SK-N-SH (cell line): Measurements from ENCODE around the gene ECSCR. TPM values are rescaled to one million over a fixed set of nuclear protein-coding genes. Genes with fewer than 3 reads are reported as not detected.

Source experiments
- CTCF ChIA-PET: fragments of 300-600, 350-600 bp; formaldehyde crosslinking; extraction: SDS; loops from one replicate; lab custom pipeline; 2021; lab: Yijun Ruan, JAX
- POLR2A ChIA-PET: fragments of 350-600 bp; sonication (Branson Sonifier 250); formaldehyde crosslinking; extraction: SDS; loops from one replicate; lab custom pipeline; 2020; ENCODE audit warnings: antibody characterized with exemption, inconsistent platforms; lab: Yijun Ruan, JAX
- DNase-seq: peaks from one replicate; pipeline ENCODE4 v3.0.0; 2012
- H2AFZ ChIP-seq: fragments of 200-600 bp; sonication (generic); 2 replicates; pipeline ENCODE4 v1.8.1; 2016; ENCODE audit warnings: antibody characterized with exemption, mild to moderate bottlenecking, low read depth
- H3F3A ChIP-seq: fragments of 200-600 bp; sonication (generic); replicated peaks from 2 replicates; pipeline ENCODE3; 2016; ENCODE audit warnings: antibody characterized with exemption, mild to moderate bottlenecking; ENCODE audit not compliant: insufficient read depth
- H3K27ac ChIP-seq, 2 experiments: fragments of 200-500 bp in 1 of 2; fragments of 200-600 bp in 1 of 2; sonication (Bioruptor generic) in 1 of 2; sonication (generic), shearing (Covaris generic) in 1 of 2; 2 replicates each; pipeline versions ENCODE4 v1.5.1 to v1.6.1; 2014 to 2016; ENCODE audit warnings: low read depth in 2 of 2, inconsistent platforms in 1 of 2, low read length in 1 of 2, mild to moderate bottlenecking in 1 of 2, mixed read lengths in 1 of 2
- H3K27me3 ChIP-seq: fragments of 200-600 bp; sonication (generic), shearing (Covaris generic); 2 replicates; pipeline ENCODE4 v1.6.1; 2016; ENCODE audit warnings: mixed run types; ENCODE audit not compliant: insufficient read depth
- H3K36me3 ChIP-seq, 2 experiments: fragments of 200-500 bp in 1 of 2; fragments of 200-600 bp in 1 of 2; sonication (Bioruptor generic) in 1 of 2; sonication (generic) in 1 of 2; replicated peaks in 1 of 2; 2 replicates each; pipeline versions ENCODE3 to v1.5.1; 2014 to 2016; ENCODE audit warnings: low read length in 1 of 2, mild to moderate bottlenecking in 1 of 2; ENCODE audit not compliant: insufficient read depth in 2 of 2, control insufficient read depth in 1 of 2
- H3K4me1 ChIP-seq, 2 experiments: fragments of 200-500 bp in 1 of 2; fragments of 200-600 bp in 1 of 2; sonication (Bioruptor generic) in 1 of 2; sonication (generic), shearing (Covaris generic) in 1 of 2; 2 replicates each; pipeline versions ENCODE4 v1.5.1 to v1.6.1; 2014 to 2016; ENCODE audit warnings: low read depth in 1 of 2, low read length in 1 of 2, mixed run types in 1 of 2; ENCODE audit not compliant: insufficient read depth in 2 of 2, control insufficient read depth in 1 of 2
- H3K4me2 ChIP-seq: fragments of 200-600 bp; sonication (generic), shearing (Covaris generic); 2 replicates; pipeline ENCODE4 v1.6.1; 2017; ENCODE audit warnings: mixed run types
- H3K4me3 ChIP-seq, 2 experiments: fragments of 200-500 bp in 1 of 2; fragments of 200-600 bp in 1 of 2; sonication (Bioruptor generic) in 1 of 2; sonication (generic), shearing (Covaris generic) in 1 of 2; 2 replicates each; pipeline versions ENCODE4 v1.5.1 to v1.8.1; 2014 to 2016; ENCODE audit warnings: low read depth in 2 of 2, inconsistent platforms in 1 of 2, low read length in 1 of 2, mild to moderate bottlenecking in 1 of 2, mixed read lengths in 1 of 2, moderate library complexity in 1 of 2
- H3K79me2 ChIP-seq: fragments of 200-600 bp; sonication (generic); 2 replicates; pipeline ENCODE4 v1.8.1; 2017; ENCODE audit warnings: mild to moderate bottlenecking; ENCODE audit not compliant: insufficient read depth
- H3K9ac ChIP-seq: fragments of 200-600 bp; sonication (generic); 2 replicates; pipeline ENCODE4 v1.6.1; 2017; ENCODE audit warnings: mixed run types
- H3K9me2 ChIP-seq: fragments of 200-600 bp; sonication (generic); 2 replicates; pipeline ENCODE4 v1.6.1; 2017; ENCODE audit warnings: mixed run types
- H3K9me3 ChIP-seq: fragments of 200-600 bp; sonication (generic); 2 replicates; pipeline ENCODE4 v1.6.1; 2017; ENCODE audit warnings: mixed run types, mild to moderate bottlenecking, moderate library complexity
- H4K20me1 ChIP-seq: fragments of 200-600 bp; sonication (generic); 2 replicates; pipeline ENCODE4 v1.6.1; 2017; ENCODE audit warnings: mild to moderate bottlenecking, mixed run types; ENCODE audit not compliant: insufficient read depth
- CTCF ChIP-seq: fragments of 200-600 bp; sonication (generic); IDR thresholded peaks from 2 replicates; pipeline ENCODE4 v1.6.1; 2017; ENCODE audit warnings: antibody characterized with exemption, mild to moderate bottlenecking, moderate library complexity
- ELF1 ChIP-seq: IDR thresholded peaks from 2 replicates; pipeline ENCODE4 v1.4.0; 2012
- EP300 ChIP-seq, 2 experiments: IDR thresholded peaks; 2 replicates each; pipeline versions ENCODE4 v1.4.0 to v1.6.1; 2012; ENCODE audit warnings: borderline replicate concordance in 1 of 2, low read depth in 1 of 2, low read length in 1 of 2
- EZH2phosphoT487 ChIP-seq: fragments of 200-600 bp; sonication (generic); IDR thresholded peaks from 2 replicates; pipeline ENCODE4 v1.6.1; 2017; ENCODE audit warnings: low read depth, mixed run types, mild to moderate bottlenecking, antibody characterized with exemption, moderate library complexity, borderline replicate concordance
- FOXJ3 ChIP-seq: sonication (generic); formaldehyde crosslinking; IDR thresholded peaks from 2 replicates; pipeline ENCODE4 v1.5.1; 2020; ENCODE audit warnings: mild to moderate bottlenecking, missing genetic modification reagents
- FOXM1 ChIP-seq: IDR thresholded peaks from 2 replicates; pipeline ENCODE4 v1.4.0; 2012; ENCODE audit warnings: low read depth, mild to moderate bottlenecking
- IRF3 ChIP-seq: fragments of 150-350 bp; IDR thresholded peaks from 2 replicates; pipeline ENCODE4 v1.6.1; 2016; ENCODE audit warnings: mild to moderate bottlenecking, low read depth, low read length
- MAX ChIP-seq: IDR thresholded peaks from 2 replicates; pipeline ENCODE4 v1.4.0; 2012; ENCODE audit warnings: low read depth
- MEF2A ChIP-seq: IDR thresholded peaks from 2 replicates; pipeline ENCODE4 v1.4.0; 2012; ENCODE audit warnings: low read depth, borderline replicate concordance
- MXI1 ChIP-seq: IDR thresholded peaks from 2 replicates; pipeline ENCODE4 v1.6.1; 2012; ENCODE audit warnings: mild to moderate bottlenecking, low read depth, low read length, improper control_type of control experiment
- NFIC ChIP-seq: IDR thresholded peaks from 2 replicates; pipeline ENCODE4 v1.4.0; 2012; ENCODE audit warnings: borderline replicate concordance
- POLR2AphosphoS5 ChIP-seq: IDR thresholded peaks from 2 replicates; pipeline ENCODE4 v1.6.1; 2012; ENCODE audit warnings: low read depth, low read length
- RAD21 ChIP-seq: IDR thresholded peaks from 2 replicates; pipeline ENCODE4 v1.6.1; 2012; ENCODE audit warnings: mild to moderate bottlenecking, low read length
- RCOR1 ChIP-seq: fragments of 150-350 bp; IDR thresholded peaks from 2 replicates; pipeline ENCODE4 v1.6.1; 2017; ENCODE audit warnings: antibody characterized with exemption, low read length
- REST ChIP-seq: IDR thresholded peaks from 2 replicates; pipeline ENCODE4 v1.6.1; 2012; ENCODE audit warnings: mild to moderate bottlenecking, low read depth, low read length, moderate library complexity
- RFX5 ChIP-seq: IDR thresholded peaks from 2 replicates; pipeline ENCODE4 v1.6.1; 2012; ENCODE audit warnings: mild to moderate bottlenecking, improper control_type of control experiment, low read length
- SIN3A ChIP-seq: IDR thresholded peaks from 2 replicates; pipeline ENCODE4 v1.6.1; 2012; ENCODE audit warnings: low read depth, mild to moderate bottlenecking, low read length, moderate library complexity, borderline replicate concordance
- SMC3 ChIP-seq: IDR thresholded peaks from 2 replicates; pipeline ENCODE4 v1.6.1; 2012; ENCODE audit warnings: low read depth, low read length, improper control_type of control experiment
- TCF12 ChIP-seq: IDR thresholded peaks from 2 replicates; pipeline ENCODE4 v1.4.0; 2012
- TEAD4 ChIP-seq: IDR thresholded peaks from 2 replicates; pipeline ENCODE4 v1.4.0; 2012; ENCODE audit warnings: mild to moderate bottlenecking, borderline replicate concordance; ENCODE audit not compliant: insufficient read depth
- USF1 ChIP-seq: IDR thresholded peaks from 2 replicates; pipeline ENCODE4 v1.4.0; 2012; ENCODE audit warnings: low read depth, borderline replicate concordance
- ZBTB33 ChIP-seq: IDR thresholded peaks from 2 replicates; pipeline ENCODE4 v1.4.0; 2012; ENCODE audit warnings: low read depth, borderline replicate concordance
- WGBS: methylation state at CpG from one replicate; pipeline ENCODE4 v1.1.6; 2017; ENCODE audit warnings: low lambda C conversion rate; 5-methylcytosine and 5-hydroxymethylcytosine counted together
- polyA plus RNA-seq, 3 experiments: library from polyadenylated mRNA; depleted of rRNA; stranded (reverse); fragments of >200 nt; gene quantifications; 2 replicates each; pipeline ENCODE4 v1.2.3, GENCODE V29; 2012

The ECSCR gene
- polyA plus RNA-seq, 1 of the 3 experiments (the other 2 are of a cell fraction), result 10.9 TPM

GRCh38 chr5:139445325-139446170 is 17.0 kb downstream of the ECSCR start:
- H3K9me2 ChIP-seq, result no peaks in the 10 kb centered on the region
- H3K4me1 ChIP-seq, result peaks cover 0 to 26% of the 10 kb centered on the region in 2 experiments; a peak in 3 of 4 replicates
- no peak overlapping the region for H3K4me3 ChIP-seq
- H3K9me3 ChIP-seq, result no peaks in the 10 kb centered on the region
- H3K79me2 ChIP-seq, result no peaks in the 10 kb centered on the region
- CTCF ChIA-PET, result interaction anchor here (1.9 to 2.6 kb wide), 2 partner anchors 23 to 68 kb away, joined by 10 to 12 read pairs; no protein-coding TSS in a partner anchor
- peak overlapping the region; percentile 34; the same call in 1 of the 2 replicates for H3K9ac ChIP-seq
- 41% methylated on average over 7 of the region's 7 CpGs for WGBS
- no peak for DNase-seq
- peaks cover 43% of the 10 kb centered on the region for H3F3A ChIP-seq
- H3K36me3 ChIP-seq, result no peaks in the 10 kb centered on the region
- no peaks in the 10 kb centered on the region for H3K27me3 ChIP-seq
- POLR2A ChIA-PET, result interaction anchor here (0.6 kb wide), 2 partner anchors 8 to 13 kb away, joined by 3 to 4 read pairs; no protein-coding TSS in a partner anchor
- H4K20me1 ChIP-seq, result no peaks in the 10 kb centered on the region
- peak overlapping the region; percentile 76 to 87; a peak in 3 of 4 replicates for H3K27ac ChIP-seq
- H3K4me2 ChIP-seq, result peak overlapping the region; percentile 51; the same call in 1 of the 2 replicates
- peak overlapping the region; percentile 54; the same call in 1 of the 2 replicates for H2AFZ ChIP-seq
- peak; percentile 76 for TF ChIP-seq TCF12
- no peak for TF ChIP-seq ELF1
- peak; percentile 57; the same call in 1 of the 2 replicates for TF ChIP-seq MAX
- no peak for TF ChIP-seq FOXJ3 (CRISPR knock-in tag)
- TF ChIP-seq REST, result no peak
- TF ChIP-seq MXI1, result no peak
- TF ChIP-seq ZBTB33, result no peak
- no peak for TF ChIP-seq SIN3A
- TF ChIP-seq RCOR1, result no peak
- no peak for TF ChIP-seq RAD21
- TF ChIP-seq FOXM1, result no peak
- TF ChIP-seq MEF2A, result no peak
- TF ChIP-seq USF1, result no peak
- TF ChIP-seq RFX5, result no peak
- TF ChIP-seq SMC3, result no peak
- no peak; a peak in 1 of 4 replicates for TF ChIP-seq EP300 (IDR thresholded peaks at IDR 0.05; ENCODE audit: borderline replicate concordance in 1 of 2, low read depth in 1 of 2, low read length in 1 of 2)
- TF ChIP-seq EZH2phosphoT487, result no peak
- no peak for TF ChIP-seq TEAD4
- no peak for TF ChIP-seq CTCF
- peak; percentile 59; the same call in 1 of the 2 replicates for TF ChIP-seq NFIC
- no peak for TF ChIP-seq IRF3
- TF ChIP-seq POLR2AphosphoS5, result peak; percentile 35; the same call in 1 of the 2 replicates
